Body of pancreas (tissue), 4 donors: ENCODE data around the gene MYH7B. TPM values are rescaled to one million over a fixed set of nuclear protein-coding genes. Genes with fewer than 3 reads are reported as not detected.

ENCODE experiments used
- ATAC-seq: fragments of 150-250 bp; one replicate; pipeline ENCODE4 v1.9.1; 2016
- DNase-seq, 4 donors: peaks; one replicate each; pipeline ENCODE4 v3.0.0-alpha.2; 2019
- H3K27ac ChIP-seq, 4 donors: fragments of 200-600 bp; sonication (generic); 1 replicate in 3 of 4; 2 replicates in 1 of 4; pipeline versions ENCODE4 v1.5.1 to v1.6.1; 2016 to 2019; ENCODE audit warnings: mild to moderate bottlenecking in 1 of 4, mixed read lengths in 1 of 4, moderate library complexity in 1 of 4
- H3K27me3 ChIP-seq, 2 donors: fragments of 200-600 bp; sonication (generic); one replicate each; pipeline ENCODE4 v1.6.0; 2016; ENCODE audit warnings: mild to moderate bottlenecking in 1 of 2
- H3K36me3 ChIP-seq, 2 donors: fragments of 200-600 bp; sonication (generic); replicated peaks in 1 of 2; 2 replicates each; pipeline ENCODE4 v1.5.1; 2016; ENCODE audit warnings: low read depth in 2 of 2; ENCODE audit not compliant: insufficient read depth in 1 of 2
- H3K4me1 ChIP-seq: fragments of 200-600 bp; sonication (generic); one replicate; pipeline ENCODE4 v1.6.0; 2016
- H3K4me3 ChIP-seq, 2 donors: fragments of 200-600 bp; sonication (generic); 1 replicate in 1 of 2; 2 replicates in 1 of 2; pipeline ENCODE4 v1.5.1; 2016 to 2019
- H3K9me3 ChIP-seq, 3 donors: fragments of 200-600 bp; sonication (generic); 1 replicate in 2 of 3; 2 replicates in 1 of 3; pipeline ENCODE4 v1.5.1; 2016
- CTCF ChIP-seq, 7 experiments: fragments of 450-650 bp in 4 of 7; fragments of 200-600 bp in 3 of 7; sonication (generic) in 3 of 7; IDR thresholded peaks; one replicate each; pipeline ENCODE4 v1.5.1; 2016 to 2019; ENCODE audit warnings: antibody characterized with exemption in 7 of 7
- POLR2A ChIP-seq, 3 donors: fragments of 450-650 bp; IDR thresholded peaks; one replicate each; pipeline ENCODE4 v1.6.1; 2016; ENCODE audit warnings: antibody characterized with exemption in 3 of 3, mild to moderate bottlenecking in 2 of 3
- WGBS, 2 donors: methylation state at CpG; one replicate each; pipeline ENCODE4 v1.1.5; 2017; 5-methylcytosine and 5-hydroxymethylcytosine counted together
- intact Hi-C: fragments of 100-400 bp; cut with DNase I; formaldehyde crosslinking; loops from one replicate; pipeline ENCODE4 v1.15.1; 2023
- total RNA-seq, 2 donors: library from RNA; depleted of rRNA; stranded (reverse); fragments of >200 nt; gene quantifications; one replicate each; pipeline ENCODE4 v1.1.0, GENCODE V29; 2016

Gene MYH7B
- total RNA-seq, 2 donors from 2014 or later: 0.52 to 1.3 TPM

GRCh38 chr20:34970846-34971560 is 15.3 kb downstream of the MYH7B start:
- no peak for DNase-seq
- H3K27me3 ChIP-seq: no peaks in the 10 kb centered on the region
- no peaks in the 10 kb centered on the region for H3K9me3 ChIP-seq
- WGBS, 2 donors: 88 to 89% methylated on average over 8 to 9 of the region's 9 CpGs
- no peak overlapping the region for H3K4me3 ChIP-seq
- no peaks in the 10 kb centered on the region for H3K4me1 ChIP-seq
- ATAC-seq: no peak
- H3K36me3 ChIP-seq: no peaks in the 10 kb centered on the region
- H3K27ac ChIP-seq: no peak overlapping the region
- intact Hi-C loops: no loop called here
- no peak for TF ChIP-seq POLR2A (IDR thresholded peaks at IDR 0.05)
- TF ChIP-seq CTCF (IDR thresholded peaks at IDR 0.05): no peak

DNA sequence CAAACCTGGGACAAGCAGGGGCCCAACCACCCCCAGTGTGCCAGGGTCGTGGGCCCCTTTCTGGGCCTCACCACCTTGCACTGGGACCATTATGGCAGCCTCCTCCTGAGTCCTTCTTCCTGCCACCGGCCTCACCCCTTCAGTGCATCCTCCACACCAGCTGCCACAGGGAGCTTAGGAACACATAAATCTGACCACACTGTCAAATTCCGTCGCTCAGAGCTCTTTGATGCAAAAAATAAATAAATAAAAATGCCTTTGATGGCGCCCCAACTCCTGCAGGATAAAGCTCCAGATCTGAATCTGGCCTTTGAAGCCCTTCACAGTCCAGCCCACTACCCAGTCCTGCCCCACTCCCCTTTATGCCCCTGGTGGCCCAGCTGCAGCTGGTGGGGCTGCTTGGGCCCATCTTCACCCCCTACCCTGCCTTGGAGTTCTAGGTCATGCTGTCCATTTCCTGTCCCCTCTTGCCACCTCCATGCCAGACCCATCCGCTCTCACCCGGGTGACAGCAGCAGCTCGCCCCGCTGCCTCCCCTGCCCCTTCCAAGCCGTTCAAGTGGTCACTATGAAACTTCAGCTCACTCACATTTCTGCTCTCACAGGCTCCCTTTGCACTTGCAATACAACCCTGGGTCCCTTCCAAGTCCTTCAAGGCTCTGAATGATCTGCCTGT is 16.0 kb downstream of the MYH7B start:
- intact Hi-C loops: no loop called here
- H3K27ac ChIP-seq: no peak overlapping the region
- H3K4me1 ChIP-seq: no peaks in the 10 kb centered on the region
- H3K36me3 ChIP-seq: no peaks in the 10 kb centered on the region
- H3K9me3 ChIP-seq: no peaks in the 10 kb centered on the region
- WGBS, 2 donors: 90 to 91% methylated on average over 8 to 10 of the region's 10 CpGs
- no peak for DNase-seq
- no peak for ATAC-seq
- TF ChIP-seq CTCF (IDR thresholded peaks at IDR 0.05) (no peak), POLR2A (IDR thresholded peaks at IDR 0.05) (no peak)
- no peak overlapping the region for H3K4me3 ChIP-seq
- H3K27me3 ChIP-seq: no peaks in the 10 kb centered on the region

DNA sequence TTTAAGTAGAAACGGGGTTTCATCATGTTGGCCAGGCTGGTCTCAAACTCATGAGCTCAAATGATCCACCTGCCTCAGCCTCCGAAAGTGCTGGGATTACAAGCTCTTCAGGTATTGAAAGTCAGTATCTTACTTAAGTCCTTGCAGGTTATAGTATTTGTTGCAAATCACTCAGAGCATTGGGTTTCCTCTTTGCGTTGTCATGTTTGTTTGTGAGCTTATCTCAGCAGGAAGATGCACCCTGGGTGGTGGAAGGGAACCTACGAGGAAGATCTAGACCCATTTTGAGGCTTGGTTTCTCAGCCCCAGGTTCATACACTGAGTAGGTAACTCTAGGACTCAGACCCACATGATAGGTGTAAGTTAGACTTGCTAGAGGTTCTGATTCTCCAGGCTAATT is 18.6 kb downstream of the MYH7B start:
- Histone ChIP-seq H3K4me1 (no peaks in the 10 kb centered on the region), H3K27me3 (no peaks in the 10 kb centered on the region), H3K27ac (no peak overlapping the region), H3K9me3 (no peaks in the 10 kb centered on the region), H3K36me3 (no peaks in the 10 kb centered on the region), H3K4me3 (no peak overlapping the region)
- ATAC-seq (no peak), DNase-seq (no peak)
- intact Hi-C loops: no loop called here
- 73 to 77% methylated on average over 4 of the region's 4 CpGs for WGBS, 2 donors
- no peak for TF ChIP-seq POLR2A (IDR thresholded peaks at IDR 0.05)
- no peak for TF ChIP-seq CTCF (IDR thresholded peaks at IDR 0.05)

- H3K4me1 ChIP-seq: no peaks in the 10 kb centered on the region
- DNase-seq (no peak), ATAC-seq (no peak)
- intact Hi-C loops: no loop called here
- no peaks in the 10 kb centered on the region for H3K27me3 ChIP-seq
- WGBS, 2 donors: 67 to 74% methylated on average over 12 of the region's 12 CpGs
- H3K36me3 ChIP-seq: no peaks in the 10 kb centered on the region
- TF ChIP-seq POLR2A (IDR thresholded peaks at IDR 0.05) (no peak), CTCF (IDR thresholded peaks at IDR 0.05) (no peak)
- H3K9me3 ChIP-seq: no peaks in the 10 kb centered on the region
- H3K27ac ChIP-seq: no peak overlapping the region
- H3K4me3 ChIP-seq: no peak overlapping the region
These were observed 20.6 kb downstream of the MYH7B start for GRCh38 chr20:34976286-34976685.
